ENCODE data around the gene FAM53A.

FAM53A gene, protein sequence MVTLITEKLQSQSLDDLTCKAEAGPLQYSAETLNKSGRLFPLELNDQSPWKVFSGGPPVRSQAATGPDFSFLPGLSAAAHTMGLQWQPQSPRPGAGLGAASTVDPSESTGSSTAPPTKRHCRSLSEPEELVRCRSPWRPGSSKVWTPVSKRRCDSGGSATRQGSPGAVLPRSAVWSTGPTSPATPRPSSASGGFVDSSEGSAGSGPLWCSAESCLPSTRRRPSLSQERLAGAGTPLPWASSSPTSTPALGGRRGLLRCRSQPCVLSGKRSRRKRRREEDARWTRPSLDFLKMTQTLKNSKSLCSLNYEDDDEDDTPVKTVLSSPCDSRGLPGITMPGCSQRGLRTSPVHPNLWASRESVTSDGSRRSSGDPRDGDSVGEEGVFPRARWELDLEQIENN

DNA sequence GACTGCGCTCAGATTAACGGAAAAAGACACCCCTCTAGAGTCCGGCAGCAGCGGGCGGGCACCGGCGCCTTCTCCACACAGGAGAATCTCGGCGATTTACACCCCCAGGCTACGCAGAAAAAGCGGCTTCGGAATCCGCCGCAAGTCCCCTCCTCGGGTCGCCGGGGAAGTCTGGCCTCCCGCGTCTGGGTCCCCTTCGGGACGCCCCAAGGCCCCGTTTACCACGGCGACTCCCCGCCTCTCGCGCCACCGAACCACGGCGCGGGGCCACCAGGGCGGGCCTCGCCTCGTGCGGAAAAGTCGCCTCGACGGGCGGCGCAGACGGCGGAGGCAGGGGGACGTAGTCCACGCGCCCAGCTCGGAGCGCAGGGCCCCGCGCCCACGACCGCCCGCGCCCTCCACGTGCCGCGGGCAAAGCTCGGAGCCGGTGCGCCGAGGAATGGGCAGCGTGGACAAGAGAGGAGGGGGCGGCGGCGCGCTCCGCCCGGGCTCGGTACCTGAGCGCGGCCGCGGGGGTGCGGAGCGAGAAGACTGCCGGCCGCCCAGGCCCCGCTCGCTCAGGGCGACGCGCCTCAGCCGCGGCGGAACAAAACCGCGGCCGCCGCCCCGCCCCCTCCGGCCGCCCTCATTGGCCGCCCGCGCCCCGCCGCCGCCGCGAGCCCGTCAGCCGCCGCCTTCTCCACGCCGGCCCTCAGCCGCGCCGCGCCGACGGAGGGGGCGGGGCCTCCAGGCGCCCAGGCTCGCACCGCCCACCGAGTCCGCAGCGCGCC is at the start of gene FAM53A:
Gene FAM53A (minus strand): TSS at position 578 of the 770 bp plus-strand sequence. CDS start 15,572 bp downstream, outside the sequence.
- TF ChIP-seq, protein P1, sequence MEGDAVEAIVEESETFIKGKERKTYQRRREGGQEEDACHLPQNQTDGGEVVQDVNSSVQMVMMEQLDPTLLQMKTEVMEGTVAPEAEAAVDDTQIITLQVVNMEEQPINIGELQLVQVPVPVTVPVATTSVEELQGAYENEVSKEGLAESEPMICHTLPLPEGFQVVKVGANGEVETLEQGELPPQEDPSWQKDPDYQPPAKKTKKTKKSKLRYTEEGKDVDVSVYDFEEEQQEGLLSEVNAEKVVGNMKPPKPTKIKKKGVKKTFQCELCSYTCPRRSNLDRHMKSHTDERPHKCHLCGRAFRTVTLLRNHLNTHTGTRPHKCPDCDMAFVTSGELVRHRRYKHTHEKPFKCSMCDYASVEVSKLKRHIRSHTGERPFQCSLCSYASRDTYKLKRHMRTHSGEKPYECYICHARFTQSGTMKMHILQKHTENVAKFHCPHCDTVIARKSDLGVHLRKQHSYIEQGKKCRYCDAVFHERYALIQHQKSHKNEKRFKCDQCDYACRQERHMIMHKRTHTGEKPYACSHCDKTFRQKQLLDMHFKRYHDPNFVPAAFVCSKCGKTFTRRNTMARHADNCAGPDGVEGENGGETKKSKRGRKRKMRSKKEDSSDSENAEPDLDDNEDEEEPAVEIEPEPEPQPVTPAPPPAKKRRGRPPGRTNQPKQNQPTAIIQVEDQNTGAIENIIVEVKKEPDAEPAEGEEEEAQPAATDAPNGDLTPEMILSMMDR (conservative IDR thresholded peaks at IDR 0.05) = no peak
- peak; percentile 71 for TF ChIP-seq ZFX (IDR thresholded peaks at IDR 0.05)
- H3K27ac ChIP-seq = peak within 1 kb of the TSS; percentile 90

DNA sequence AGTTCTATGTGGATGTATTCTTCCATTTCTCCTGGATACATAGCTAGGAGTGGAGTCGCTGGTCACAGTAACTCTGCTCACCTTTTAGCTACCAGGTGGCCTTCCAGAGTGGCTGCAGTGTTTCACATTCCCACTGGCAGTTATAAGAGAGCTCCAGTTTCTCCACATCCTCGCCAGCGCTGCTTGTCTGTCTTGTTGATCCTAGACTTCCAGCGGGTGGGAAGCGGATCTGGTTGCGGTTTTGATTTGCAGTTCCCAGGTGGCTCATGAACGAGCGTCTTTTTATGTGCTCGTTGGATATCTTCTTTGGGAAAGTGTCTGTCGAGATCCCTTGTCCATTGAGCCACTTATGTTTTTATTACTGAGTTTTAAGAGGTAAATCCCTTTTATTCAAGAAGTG is 48.8 kb upstream of the FAM53A start:
- H3K27ac ChIP-seq = no peak overlapping the region
- TF ChIP-seq ZFX (IDR thresholded peaks at IDR 0.05) = no peak
- TF ChIP-seq, protein P1 (conservative IDR thresholded peaks at IDR 0.05) = no peak

DNA sequence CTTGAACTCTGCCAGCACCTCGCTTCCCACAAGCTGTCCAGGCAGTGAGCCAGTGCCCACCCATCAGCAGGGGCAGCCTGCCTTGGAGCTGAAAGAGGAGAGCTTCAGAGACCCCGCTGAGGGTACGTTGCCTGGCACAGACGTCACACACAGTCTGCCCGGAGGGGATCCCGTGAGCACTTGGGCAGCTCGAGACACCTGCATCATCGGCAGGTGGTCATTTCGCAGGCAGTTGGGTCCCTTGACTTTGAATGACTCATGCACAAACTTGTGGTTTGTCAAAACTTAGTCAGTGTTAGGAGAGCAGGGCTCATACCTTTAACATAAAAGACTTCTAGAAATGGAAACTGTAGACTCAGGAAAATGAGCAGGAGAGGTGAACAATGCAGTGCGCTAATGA is 47.1 kb upstream of the FAM53A start:
- TF ChIP-seq, protein P1 (conservative IDR thresholded peaks at IDR 0.05) = no peak
- TF ChIP-seq ZFX (IDR thresholded peaks at IDR 0.05) = no peak
- no peak overlapping the region for H3K27ac ChIP-seq

DNA sequence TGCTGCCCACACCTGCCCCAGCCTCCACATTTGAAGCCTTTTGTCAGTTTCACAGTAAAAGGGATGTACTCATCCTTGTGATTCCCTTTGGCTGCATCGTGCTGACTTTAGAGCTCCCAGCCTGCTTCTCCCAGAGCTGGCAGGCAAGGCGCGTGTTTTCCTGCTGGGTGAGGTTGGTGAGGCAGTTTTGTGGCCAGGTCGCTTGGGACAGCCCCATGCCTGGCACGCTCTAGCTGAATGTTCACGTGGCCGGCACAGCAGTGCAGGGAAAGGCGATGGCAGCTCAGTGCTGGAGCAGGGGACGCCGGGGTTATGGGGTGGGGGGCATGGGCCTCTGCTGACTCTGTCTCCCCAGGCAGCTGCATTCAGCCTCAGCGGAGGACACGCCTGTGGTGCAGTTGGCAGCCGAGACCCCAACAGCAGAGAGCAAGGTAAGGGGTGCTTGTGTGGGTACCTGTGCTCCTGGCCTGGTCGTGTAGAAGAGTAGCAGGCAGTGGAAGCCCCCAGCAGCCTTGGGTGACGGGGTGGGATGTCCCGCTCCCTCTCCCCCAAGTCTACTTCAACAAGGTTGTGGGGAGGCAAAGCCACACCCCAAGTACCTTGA is 46.5 kb upstream of the FAM53A start:
- no peak overlapping the region for H3K27ac ChIP-seq
- TF ChIP-seq, protein P1 (conservative IDR thresholded peaks at IDR 0.05) = no peak
- no peak for TF ChIP-seq ZFX (IDR thresholded peaks at IDR 0.05)

DNA sequence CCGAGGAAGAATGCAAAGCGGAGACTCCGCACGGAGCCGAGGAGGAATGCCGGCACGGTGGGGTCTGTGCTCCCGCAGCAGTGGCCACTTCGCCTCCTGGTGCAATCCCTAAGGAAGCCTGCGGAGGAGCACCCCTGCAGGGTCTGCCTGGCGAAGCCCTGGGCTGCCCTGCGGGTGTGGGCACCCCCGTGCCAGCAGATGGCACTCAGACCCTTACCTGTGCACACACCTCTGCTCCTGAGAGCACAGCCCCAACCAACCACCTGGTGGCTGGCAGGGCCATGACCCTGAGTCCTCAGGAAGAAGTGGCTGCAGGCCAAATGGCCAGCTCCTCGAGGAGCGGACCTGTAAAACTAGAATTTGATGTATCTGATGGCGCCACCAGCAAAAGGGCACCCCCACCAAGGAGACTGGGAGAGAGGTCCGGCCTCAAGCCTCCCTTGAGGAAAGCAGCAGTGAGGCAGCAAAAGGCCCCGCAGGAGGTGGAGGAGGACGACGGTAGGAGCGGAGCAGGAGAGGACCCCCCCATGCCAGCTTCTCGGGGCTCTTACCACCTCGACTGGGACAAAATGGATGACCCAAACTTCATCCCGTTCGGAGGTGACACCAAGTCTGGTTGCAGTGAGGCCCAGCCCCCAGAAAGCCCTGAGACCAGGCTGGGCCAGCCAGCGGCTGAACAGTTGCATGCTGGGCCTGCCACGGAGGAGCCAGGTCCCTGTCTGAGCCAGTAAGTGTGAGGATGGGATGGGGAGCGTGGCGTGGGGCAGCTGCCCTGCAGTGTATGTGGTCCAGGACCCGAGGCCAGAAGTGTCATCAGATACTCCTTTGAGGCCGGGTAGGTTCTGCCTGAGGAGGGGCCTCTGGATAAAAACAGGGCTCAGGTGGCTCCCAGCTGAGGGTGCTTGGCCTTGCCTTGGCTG is 44.2 kb upstream of the FAM53A start:
- peak overlapping the region; percentile 27 for H3K27ac ChIP-seq
- TF ChIP-seq, protein P1 (conservative IDR thresholded peaks at IDR 0.05) = no peak; the same call in 1 of the 2 replicates
- no peak for TF ChIP-seq ZFX (IDR thresholded peaks at IDR 0.05)

DNA sequence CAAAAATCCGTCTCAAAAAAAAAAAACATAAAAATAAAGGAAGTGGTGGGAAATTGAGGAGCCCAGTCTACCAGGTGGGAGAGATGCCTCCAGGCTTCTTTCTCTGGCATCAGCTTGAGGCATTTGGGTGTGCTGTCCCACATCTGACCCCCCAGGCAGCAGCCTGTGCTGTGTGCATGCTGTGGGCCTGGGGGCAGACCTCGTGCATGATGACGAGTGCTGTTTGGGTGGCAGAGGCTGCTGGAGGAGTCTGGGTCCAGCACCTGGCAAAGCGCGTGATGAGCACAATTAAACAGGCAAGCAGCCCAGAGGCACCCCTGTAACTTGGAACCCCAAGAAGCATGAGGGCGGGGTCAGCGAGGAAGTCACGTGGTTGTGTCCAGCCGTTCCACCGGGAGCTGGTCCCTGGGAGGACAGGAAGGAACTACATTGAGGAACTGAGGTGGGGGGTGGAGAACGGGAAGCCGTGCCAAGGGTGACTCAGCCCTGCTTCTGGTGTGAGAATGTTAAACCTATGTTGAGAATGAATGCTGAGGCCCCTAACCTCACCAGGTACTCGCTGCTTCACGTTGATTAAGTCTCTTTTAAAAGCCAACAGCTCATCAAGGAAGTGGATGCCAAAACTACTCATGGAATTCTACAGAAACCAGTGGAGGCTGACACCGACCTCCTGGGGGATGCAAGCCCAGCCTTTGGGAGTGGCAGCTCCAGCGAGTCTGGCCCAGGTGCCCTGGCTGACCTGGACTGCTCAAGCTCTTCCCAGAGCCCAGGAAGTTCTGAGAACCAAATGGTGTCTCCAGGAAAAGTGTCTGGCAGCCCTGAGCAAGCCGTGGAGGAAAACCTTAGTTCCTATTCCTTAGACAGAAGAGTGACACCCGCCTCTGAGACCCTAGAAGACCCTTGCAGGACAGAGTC is 43.3 kb upstream of the FAM53A start:
- TF ChIP-seq ZFX (IDR thresholded peaks at IDR 0.05) = no peak
- TF ChIP-seq, protein P1 (conservative IDR thresholded peaks at IDR 0.05) = no peak
- H3K27ac ChIP-seq = peak overlapping the region; percentile 27
